Choroid plexus epithelial cell (primary cell): Measurements from ENCODE around the gene S100G.

ENCODE experiments used
- DNase-seq: peaks from one replicate; pipeline ENCODE4 v3.0.0-alpha.2; 2010; ENCODE audit warnings: low read depth
- H3K4me3 ChIP-seq: 2 replicates; pipeline ENCODE4 v1.5.1; 2011; ENCODE audit warnings: low read depth, mild to moderate bottlenecking, control low read depth, low read length, moderate library complexity
- CTCF ChIP-seq: conservative IDR thresholded peaks from 2 replicates; pipeline ENCODE4 v1.5.1; 2011; ENCODE audit warnings: low read depth, mild to moderate bottlenecking, control low read depth, inconsistent platforms, low read length, moderate library complexity

The S100G gene

GRCh38 chrX:16633754-16634153 is 16.2 kb upstream of the S100G start:
- H3K4me3 ChIP-seq = no peak overlapping the region
- no peak for TF ChIP-seq CTCF
- DNase-seq = peak; percentile 58

- no peak overlapping the region for H3K4me3 ChIP-seq
- no peak for TF ChIP-seq CTCF
- no peak for DNase-seq
These were observed 14.9 kb upstream of the S100G start for GRCh38 chrX:16635040-16635439.

DNA sequence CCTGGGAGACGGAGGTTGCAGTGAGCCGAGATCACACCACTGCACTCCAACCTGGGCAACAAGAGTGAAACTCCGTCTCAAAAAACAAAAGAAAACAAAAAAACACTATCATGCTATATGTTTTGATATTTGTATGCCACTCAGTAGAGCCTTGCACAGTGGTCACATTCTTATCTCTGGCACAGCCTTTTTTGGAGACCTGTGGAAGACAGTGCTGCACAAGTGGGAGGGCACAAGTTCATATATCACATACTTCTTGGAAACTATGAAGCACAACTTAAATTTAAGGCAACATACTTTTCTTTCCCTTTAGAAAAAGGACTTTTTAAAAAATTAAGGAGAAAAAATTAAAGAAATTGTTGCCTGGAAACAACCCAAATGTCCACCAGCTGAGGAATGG is 14.4 kb upstream of the S100G start:
- H3K4me3 ChIP-seq = no peak overlapping the region
- DNase-seq = no peak
- no peak for TF ChIP-seq CTCF

GRCh38 chrX:16638533-16638932 is 11.4 kb upstream of the S100G start:
- DNase-seq = no peak
- no peak for TF ChIP-seq CTCF
- H3K4me3 ChIP-seq = no peak overlapping the region

DNA sequence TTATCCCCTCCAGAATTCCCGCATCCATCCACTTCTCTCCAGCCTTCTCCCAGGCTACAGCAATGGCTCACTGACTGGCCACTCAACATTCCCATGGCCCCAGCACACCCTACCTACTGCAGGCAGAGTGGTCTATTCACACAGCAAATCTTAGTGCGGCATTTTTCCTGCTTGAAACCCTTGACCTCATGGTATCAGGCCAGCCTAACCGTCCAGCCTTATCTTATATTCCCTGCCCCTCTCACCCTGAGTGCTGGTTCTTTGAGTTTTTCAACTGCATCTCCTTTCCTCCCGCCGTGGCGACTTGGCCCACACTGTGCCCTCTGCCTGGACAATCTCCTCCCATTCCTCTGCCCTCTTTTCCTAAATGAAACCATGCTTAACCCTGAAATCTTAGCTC is 10.0 kb upstream of the S100G start:
- DNase-seq = no peak

DNA sequence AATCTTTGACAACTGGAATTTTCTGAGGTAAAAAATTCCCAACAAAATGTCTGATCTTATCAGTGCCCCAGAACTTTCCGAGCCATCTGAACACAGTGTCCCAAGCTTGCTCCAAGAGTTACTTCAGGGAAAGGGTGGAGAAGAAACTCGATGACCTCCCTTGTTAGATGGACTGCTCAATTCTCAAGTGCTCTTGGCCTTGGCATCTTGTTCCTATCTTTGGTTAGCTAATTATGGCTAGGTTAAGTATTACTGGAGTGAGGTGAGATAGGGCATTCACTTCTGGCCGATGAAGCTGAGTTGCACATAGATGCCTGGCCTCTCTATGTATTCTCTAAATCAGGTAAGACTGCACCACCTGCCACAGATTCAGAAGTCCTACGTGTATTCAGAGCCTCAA is 9.1 kb upstream of the S100G start:
- no peak for DNase-seq
- H3K4me3 ChIP-seq = no peak overlapping the region
- no peak for TF ChIP-seq CTCF

More for the DNA sequence above, 10.0 kb upstream of the S100G start:
- TF ChIP-seq CTCF = no peak
- no peak overlapping the region for H3K4me3 ChIP-seq

DNA sequence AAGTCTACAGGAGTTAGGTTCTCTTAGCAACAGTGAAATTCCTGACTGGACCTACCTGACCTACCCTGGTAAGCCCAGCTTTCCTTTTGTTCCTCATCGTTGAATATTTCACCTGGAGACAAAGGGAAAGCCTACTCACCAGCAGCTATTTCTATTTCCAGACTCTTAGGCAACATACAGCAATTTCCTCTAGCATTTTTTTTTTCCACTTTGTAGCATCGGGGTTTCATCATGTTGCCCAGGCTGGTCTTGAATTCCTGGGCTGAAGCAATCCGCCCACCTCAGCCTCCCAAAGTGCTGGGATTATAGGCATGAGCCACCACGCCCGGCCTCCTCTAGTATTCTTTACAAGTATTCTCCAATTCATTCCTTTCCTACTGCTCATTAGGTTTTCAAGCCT is 6.8 kb upstream of the S100G start:
- DNase-seq = peak; percentile 60
- H3K4me3 ChIP-seq = no peak overlapping the region
- no peak for TF ChIP-seq CTCF
